ENCODE data around the gene SLC25A30.

GRCh38 chr13:45411631-45412030, 6.5 kb downstream of the SLC25A30 start:
- TF ChIP-seq CTCF (IDR thresholded peaks at IDR 0.05; ENCODE audit: low read length) (no peak), EZH2 (optimal IDR thresholded peaks at IDR 0.05; ENCODE audit: low read depth, low read length) (no peak)

Data from MM.1S (cell line).